ENCODE data around the gene RPSA.
"Not testable (repeated sequence)": the region's sequence is repeated elsewhere in the genome, so short reads cannot be mapped to it uniquely, and the experiment has no call there.

- not testable (repeated sequence) for TF ChIP-seq POLR2A (IDR thresholded peaks at IDR 0.05); CTCF (IDR thresholded peaks at IDR 0.05 in 4 of 5, conservative IDR thresholded peaks at IDR 0.05 in 1 of 5)
These were observed 12.2 kb downstream of the RPSA start for GRCh38 chr3:39418556-39419225.

All from gastrocnemius medialis (tissue), 4 donors.